A673 (cell line): Measurements from ENCODE around the gene WDR26. TPM values are rescaled to one million over a fixed set of nuclear protein-coding genes. Genes with fewer than 3 reads are reported as not detected.

Source experiments
- BruUV-seq: library from RNA; stranded (reverse); fragments of 400-500 nt; replicated peaks from 2 replicates; lab custom pipeline; 2021; lab: Mats Ljungman, UMichigan
- CTCF ChIA-PET: fragments of 300-600 bp; sonication (Branson Sonifier 250); formaldehyde crosslinking; loops from one replicate; lab custom pipeline; 2022; ENCODE audit warnings: antibody characterized with exemption; lab: Charles Lee
- POLR2A ChIA-PET: fragments of 300-600 bp; sonication (Branson Sonifier 250); formaldehyde crosslinking; loops from one replicate; lab custom pipeline; 2022; ENCODE audit warnings: antibody characterized with exemption; ENCODE audit not compliant: low non-redundant PET; lab: Charles Lee
- DNase-seq: peaks from one replicate; pipeline ENCODE4 v3.0.0-alpha.2; 2015; ENCODE audit warnings: low spot score
- H3K27ac ChIP-seq: fragments of 200-600 bp; sonication (generic); 2 replicates; pipeline ENCODE4 v1.5.1; 2016; ENCODE audit warnings: mixed run types, low read depth, mild to moderate bottlenecking, mixed read lengths, antibody characterized with exemption, low read length; ENCODE audit not compliant: poor library complexity, severe bottlenecking
- H3K27me3 ChIP-seq: fragments of 200-600 bp; sonication (generic); replicated peaks from 2 replicates; pipeline ENCODE4 v1.6.1; 2017; ENCODE audit warnings: mixed run types, low read depth, mild to moderate bottlenecking, mixed read lengths, antibody characterized with exemption, low read length; ENCODE audit not compliant: insufficient read depth, poor library complexity
- H3K36me3 ChIP-seq: fragments of 200-600 bp; sonication (generic); 2 replicates; pipeline ENCODE4 v1.6.1; 2016; ENCODE audit warnings: mixed run types, mild to moderate bottlenecking, mixed read lengths, antibody characterized with exemption, low read length; ENCODE audit not compliant: insufficient read depth, poor library complexity, severe bottlenecking
- H3K4me1 ChIP-seq: fragments of 200-600 bp; sonication (generic); 2 replicates; pipeline ENCODE4 v1.6.1; 2017; ENCODE audit warnings: mixed run types, mild to moderate bottlenecking, mixed read lengths, antibody characterized with exemption, low read length; ENCODE audit not compliant: insufficient read depth, poor library complexity, severe bottlenecking
- H3K4me3 ChIP-seq: fragments of 200-600 bp; sonication (generic); 2 replicates; pipeline ENCODE4 v1.5.1; 2016; ENCODE audit warnings: low read depth, mixed run types, mild to moderate bottlenecking, mixed read lengths, low read length; ENCODE audit not compliant: poor library complexity, severe bottlenecking
- H3K9me3 ChIP-seq: fragments of 200-600 bp; sonication (generic); 2 replicates; pipeline ENCODE4 v1.6.1; 2016; ENCODE audit warnings: mixed run types, low read depth, mild to moderate bottlenecking, mixed read lengths, antibody characterized with exemption, low read length; ENCODE audit not compliant: poor library complexity, severe bottlenecking
- EZH2 ChIP-seq: fragments of 200-600 bp; sonication (generic); IDR thresholded peaks from 2 replicates; pipeline ENCODE4 v1.6.1; 2017; ENCODE audit warnings: borderline replicate concordance, low read depth, mild to moderate bottlenecking, mixed read lengths, antibody characterized with exemption, low read length; ENCODE audit not compliant: poor library complexity, severe bottlenecking
- intact Hi-C: fragments of 100-400 bp; cut with micrococcal nuclease; formaldehyde crosslinking; loops from one replicate; pipeline ENCODE4 v1.10.0; 2022; ENCODE audit not compliant: unreplicated experiment
- total RNA-seq: library from RNA; stranded (reverse); gene quantifications from 2 replicates; pipeline ENCODE4 v1.2.3, GENCODE V29; 2021
- TF ChIP-seq, protein P1 (sequence below): fragments of 300-800, 200-600 bp; sonication (generic); conservative IDR thresholded peaks from 2 replicates; pipeline ENCODE4 v1.5.1; 2017; ENCODE audit warnings: low read depth, mild to moderate bottlenecking, antibody characterized with exemption, low read length, moderate library complexity, mixed read lengths

WDR26 gene
- total RNA-seq, 1 experiment from 2014 or later, result 73.5 TPM

DNA sequence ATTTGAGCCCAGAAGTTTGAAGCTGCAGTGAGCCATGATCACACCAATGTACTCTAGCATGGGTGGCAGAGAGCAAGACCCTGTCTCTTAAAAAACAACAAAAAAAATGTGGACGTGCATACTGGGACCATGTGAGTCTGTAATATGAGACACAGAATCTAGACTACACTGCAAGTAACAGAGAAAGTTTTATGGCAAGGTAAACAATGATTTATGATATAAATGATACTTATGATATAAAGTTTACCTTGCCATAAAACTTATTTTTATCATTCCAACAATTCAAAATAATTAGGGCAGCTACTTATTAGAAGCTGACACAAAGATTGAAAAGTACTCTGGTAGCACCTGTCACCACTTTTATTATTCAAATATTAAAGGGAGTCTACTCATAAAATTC is 34.7 kb downstream of the WDR26 start:
- Histone ChIP-seq H3K9me3 (no peaks in the 10 kb centered on the region), H3K4me3 (no peak overlapping the region), H3K27me3 (no peaks in the 10 kb centered on the region), H3K36me3 (peaks cover 83% of the 10 kb centered on the region), H3K4me1 (no peaks in the 10 kb centered on the region), H3K27ac (no peak overlapping the region)
- POLR2A ChIA-PET, result no interaction called here
- DNase-seq, result no peak
- no peak for TF ChIP-seq EZH2
- TF ChIP-seq, protein P1, sequence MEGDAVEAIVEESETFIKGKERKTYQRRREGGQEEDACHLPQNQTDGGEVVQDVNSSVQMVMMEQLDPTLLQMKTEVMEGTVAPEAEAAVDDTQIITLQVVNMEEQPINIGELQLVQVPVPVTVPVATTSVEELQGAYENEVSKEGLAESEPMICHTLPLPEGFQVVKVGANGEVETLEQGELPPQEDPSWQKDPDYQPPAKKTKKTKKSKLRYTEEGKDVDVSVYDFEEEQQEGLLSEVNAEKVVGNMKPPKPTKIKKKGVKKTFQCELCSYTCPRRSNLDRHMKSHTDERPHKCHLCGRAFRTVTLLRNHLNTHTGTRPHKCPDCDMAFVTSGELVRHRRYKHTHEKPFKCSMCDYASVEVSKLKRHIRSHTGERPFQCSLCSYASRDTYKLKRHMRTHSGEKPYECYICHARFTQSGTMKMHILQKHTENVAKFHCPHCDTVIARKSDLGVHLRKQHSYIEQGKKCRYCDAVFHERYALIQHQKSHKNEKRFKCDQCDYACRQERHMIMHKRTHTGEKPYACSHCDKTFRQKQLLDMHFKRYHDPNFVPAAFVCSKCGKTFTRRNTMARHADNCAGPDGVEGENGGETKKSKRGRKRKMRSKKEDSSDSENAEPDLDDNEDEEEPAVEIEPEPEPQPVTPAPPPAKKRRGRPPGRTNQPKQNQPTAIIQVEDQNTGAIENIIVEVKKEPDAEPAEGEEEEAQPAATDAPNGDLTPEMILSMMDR, result no peak
- no TSS peak for BruUV-seq
- CTCF ChIA-PET, result no interaction called here
- intact Hi-C loops, result no loop called here

DNA sequence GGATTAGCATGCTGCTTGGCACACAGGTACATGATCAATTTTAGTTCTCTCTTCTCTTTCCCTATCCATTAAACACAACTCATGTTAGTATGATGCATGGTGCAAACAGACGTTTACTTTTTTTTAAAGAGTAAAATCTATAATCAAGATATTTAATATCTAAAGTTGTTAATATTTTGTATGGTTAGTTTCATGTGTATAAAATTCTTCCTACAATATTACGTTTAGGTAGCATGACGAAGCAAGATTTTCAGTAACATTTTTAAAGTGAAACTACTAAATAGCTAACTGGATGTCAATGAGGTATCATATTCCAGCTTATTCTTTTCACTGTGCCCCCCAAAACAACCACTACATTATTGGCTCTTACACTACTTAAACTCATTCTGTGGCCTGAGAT is 41.3 kb downstream of the WDR26 start:
- CTCF ChIA-PET, result no interaction called here
- intact Hi-C loops, result no loop called here
- TF ChIP-seq EZH2, result no peak
- TF ChIP-seq, protein P1, result no peak
- H3K4me3 ChIP-seq, result no peak overlapping the region
- no TSS peak for BruUV-seq
- no peaks in the 10 kb centered on the region for H3K9me3 ChIP-seq
- H3K27ac ChIP-seq, result no peak overlapping the region
- POLR2A ChIA-PET, result no interaction called here
- no peaks in the 10 kb centered on the region for H3K4me1 ChIP-seq
- no peaks in the 10 kb centered on the region for H3K27me3 ChIP-seq
- DNase-seq, result no peak
- H3K36me3 ChIP-seq, result peaks cover 97% of the 10 kb centered on the region

DNA sequence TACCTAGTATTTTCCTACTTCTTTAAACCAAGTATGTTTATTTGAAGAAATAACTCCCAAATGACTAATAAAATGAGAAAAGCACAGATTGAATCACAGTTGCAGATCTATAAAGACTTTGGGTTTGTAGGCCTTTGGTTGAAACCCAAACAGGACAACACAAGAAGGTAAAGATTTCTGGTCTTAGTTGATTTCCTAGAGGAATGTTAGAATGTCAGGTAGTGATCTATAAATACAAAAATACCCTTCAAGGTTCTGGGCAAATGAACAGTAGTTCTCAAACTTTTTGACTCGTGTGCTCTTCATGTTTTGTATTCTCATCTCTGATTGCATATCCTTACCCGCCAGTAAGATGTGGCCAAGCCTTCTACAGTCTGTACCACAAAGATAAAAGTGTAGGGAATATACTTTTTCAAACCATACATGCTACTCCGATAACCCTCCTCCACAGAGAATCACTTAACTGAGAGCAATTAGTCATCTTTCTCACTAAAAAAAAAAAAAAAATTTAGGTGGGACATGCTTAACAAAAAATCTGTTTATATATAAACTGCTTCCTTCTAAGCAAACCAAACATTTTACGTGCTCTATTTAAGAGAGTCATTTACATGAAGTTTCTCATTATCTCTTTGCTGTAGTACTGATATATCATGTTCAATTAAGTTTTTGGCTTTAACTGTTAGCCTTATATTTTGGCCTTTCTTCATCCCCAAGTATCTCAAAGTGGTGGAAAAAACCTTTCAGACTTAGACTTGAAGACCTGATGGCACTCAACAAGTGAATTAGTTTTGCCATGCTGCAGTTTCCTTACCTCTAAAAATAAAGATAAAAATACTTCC is 42.0 kb downstream of the WDR26 start:
- ChIA-PET POLR2A (no interaction called here), CTCF (no interaction called here)
- peaks cover 95% of the 10 kb centered on the region for H3K36me3 ChIP-seq

More for the DNA sequence above, 42.0 kb downstream of the WDR26 start:
- no peaks in the 10 kb centered on the region for H3K27me3 ChIP-seq
- no peaks in the 10 kb centered on the region for H3K9me3 ChIP-seq
- intact Hi-C loops, result no loop called here
- no peaks in the 10 kb centered on the region for H3K4me1 ChIP-seq
- no peak overlapping the region for H3K27ac ChIP-seq
- TF ChIP-seq, protein P1, result no peak
- no peak for TF ChIP-seq EZH2
- no peak overlapping the region for H3K4me3 ChIP-seq
- no TSS peak for BruUV-seq
- no peak for DNase-seq
